Testis (tissue), 2 donors: ENCODE measurements around the gene GINS2.

ENCODE experiments used
- POLR2A ChIP-seq: fragments of 450-650 bp; IDR thresholded peaks from one replicate; pipeline ENCODE4 v1.6.1; 2017; ENCODE audit warnings: antibody characterized with exemption, mild to moderate bottlenecking, moderate library complexity
- TF ChIP-seq, protein P1 (sequence below), 3 experiments: fragments of 450-650 bp in 2 of 3; fragments of 200-600 bp in 1 of 3; sonication (generic) in 1 of 3; IDR thresholded peaks; one replicate each; pipeline ENCODE4 v1.5.1; 2016 to 2019; ENCODE audit warnings: antibody characterized with exemption in 3 of 3, mild to moderate bottlenecking in 2 of 3, moderate library complexity in 1 of 3

DNA sequence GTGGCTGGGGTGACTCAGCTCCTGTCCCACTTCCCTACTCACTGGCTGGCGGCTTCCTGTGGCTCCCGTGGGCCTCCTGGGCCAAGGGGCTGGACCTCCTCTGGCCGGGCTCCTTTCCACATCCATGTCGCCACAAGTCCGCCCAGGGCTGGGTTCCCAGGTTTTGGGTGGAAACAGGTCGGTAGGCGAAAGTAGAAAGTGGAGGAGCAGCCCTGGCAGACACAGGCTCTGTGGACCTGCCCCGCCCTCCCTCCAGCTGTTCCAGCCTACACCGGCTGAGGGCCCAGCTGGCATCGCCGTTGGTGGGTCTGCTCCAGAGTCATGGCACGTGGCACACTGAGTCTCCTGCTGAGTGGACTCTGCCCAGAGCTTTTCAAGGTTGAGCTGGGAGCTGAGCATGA, 47.0 kb downstream of the GINS2 start:
- TF ChIP-seq, protein P1, sequence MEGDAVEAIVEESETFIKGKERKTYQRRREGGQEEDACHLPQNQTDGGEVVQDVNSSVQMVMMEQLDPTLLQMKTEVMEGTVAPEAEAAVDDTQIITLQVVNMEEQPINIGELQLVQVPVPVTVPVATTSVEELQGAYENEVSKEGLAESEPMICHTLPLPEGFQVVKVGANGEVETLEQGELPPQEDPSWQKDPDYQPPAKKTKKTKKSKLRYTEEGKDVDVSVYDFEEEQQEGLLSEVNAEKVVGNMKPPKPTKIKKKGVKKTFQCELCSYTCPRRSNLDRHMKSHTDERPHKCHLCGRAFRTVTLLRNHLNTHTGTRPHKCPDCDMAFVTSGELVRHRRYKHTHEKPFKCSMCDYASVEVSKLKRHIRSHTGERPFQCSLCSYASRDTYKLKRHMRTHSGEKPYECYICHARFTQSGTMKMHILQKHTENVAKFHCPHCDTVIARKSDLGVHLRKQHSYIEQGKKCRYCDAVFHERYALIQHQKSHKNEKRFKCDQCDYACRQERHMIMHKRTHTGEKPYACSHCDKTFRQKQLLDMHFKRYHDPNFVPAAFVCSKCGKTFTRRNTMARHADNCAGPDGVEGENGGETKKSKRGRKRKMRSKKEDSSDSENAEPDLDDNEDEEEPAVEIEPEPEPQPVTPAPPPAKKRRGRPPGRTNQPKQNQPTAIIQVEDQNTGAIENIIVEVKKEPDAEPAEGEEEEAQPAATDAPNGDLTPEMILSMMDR (IDR thresholded peaks at IDR 0.05): no peak
- TF ChIP-seq POLR2A: no peak
